ENCODE data around the gene ZNF12.

DNA sequence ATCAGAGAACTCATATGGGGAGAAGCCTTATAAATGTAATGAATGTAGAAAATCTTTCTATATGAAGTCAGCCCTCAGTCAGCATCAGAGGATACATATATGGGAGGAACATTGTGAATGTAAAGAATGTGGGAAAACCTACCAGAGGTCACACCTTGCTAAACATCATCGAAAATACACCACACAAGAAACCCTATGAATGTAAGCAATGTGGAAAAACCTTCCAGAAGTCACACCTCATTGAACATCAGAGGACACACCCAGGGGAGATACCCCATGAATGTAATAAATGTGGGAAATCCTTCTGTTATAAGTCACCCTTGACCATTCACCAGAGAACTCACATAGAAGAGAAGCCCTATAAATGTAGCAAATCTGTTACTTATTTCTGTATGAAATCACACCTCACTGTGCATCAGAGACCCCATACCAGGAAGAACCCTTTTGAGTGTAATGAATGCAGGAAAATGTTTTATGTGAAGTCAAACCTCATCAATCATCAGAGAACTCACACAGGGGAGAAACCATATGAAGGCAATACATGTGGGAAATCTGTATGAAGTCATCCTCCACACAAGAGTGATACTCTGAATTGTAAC is 30.8 kb downstream of the ZNF12 start:
- no peak for TF ChIP-seq EZH2 (IDR thresholded peaks at IDR 0.05; ENCODE audit: borderline replicate concordance, low read depth, low read length, poor library complexity, severe bottlenecking)
- TF ChIP-seq, protein P1, sequence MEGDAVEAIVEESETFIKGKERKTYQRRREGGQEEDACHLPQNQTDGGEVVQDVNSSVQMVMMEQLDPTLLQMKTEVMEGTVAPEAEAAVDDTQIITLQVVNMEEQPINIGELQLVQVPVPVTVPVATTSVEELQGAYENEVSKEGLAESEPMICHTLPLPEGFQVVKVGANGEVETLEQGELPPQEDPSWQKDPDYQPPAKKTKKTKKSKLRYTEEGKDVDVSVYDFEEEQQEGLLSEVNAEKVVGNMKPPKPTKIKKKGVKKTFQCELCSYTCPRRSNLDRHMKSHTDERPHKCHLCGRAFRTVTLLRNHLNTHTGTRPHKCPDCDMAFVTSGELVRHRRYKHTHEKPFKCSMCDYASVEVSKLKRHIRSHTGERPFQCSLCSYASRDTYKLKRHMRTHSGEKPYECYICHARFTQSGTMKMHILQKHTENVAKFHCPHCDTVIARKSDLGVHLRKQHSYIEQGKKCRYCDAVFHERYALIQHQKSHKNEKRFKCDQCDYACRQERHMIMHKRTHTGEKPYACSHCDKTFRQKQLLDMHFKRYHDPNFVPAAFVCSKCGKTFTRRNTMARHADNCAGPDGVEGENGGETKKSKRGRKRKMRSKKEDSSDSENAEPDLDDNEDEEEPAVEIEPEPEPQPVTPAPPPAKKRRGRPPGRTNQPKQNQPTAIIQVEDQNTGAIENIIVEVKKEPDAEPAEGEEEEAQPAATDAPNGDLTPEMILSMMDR (conservative IDR thresholded peaks at IDR 0.05; ENCODE audit: low read depth, low read length), result no peak

Data from A673 (cell line).